ENCODE results near the gene KISS1R. TPM values are rescaled to one million over a fixed set of nuclear protein-coding genes. Genes with fewer than 3 reads are reported as not detected.

Gene KISS1R
- total and polyA plus RNA-seq, 2 of the 4 experiments (the other 2 are of a cell fraction): not detected

DNA sequence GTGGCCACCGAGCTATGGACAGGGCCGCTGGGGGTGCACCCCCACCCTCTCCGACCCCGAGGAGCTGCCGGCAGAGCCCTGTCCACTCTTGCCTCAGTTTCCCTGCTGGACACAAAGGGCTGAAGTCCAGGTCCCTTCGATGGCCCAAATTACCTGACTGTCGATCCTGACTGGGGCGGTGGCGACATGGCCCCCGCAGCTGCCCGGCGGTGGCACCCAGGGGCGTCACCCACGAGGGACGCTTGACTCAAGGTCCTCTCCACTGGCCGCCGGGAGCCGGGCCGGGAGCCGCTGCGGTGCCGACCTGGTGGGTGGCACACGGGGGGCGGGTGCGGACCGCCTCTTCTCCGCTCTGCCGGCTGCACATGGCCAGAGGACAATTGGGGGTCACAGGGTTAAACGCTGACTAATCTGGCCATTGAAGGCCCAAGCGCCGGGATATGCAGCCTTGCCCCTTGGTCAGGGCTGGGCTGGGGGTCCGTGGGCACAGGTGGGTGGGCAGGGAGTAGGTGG, 25.1 kb downstream of the KISS1R start (continued):
- TF ChIP-seq NFE2L2 (IDR thresholded peaks at IDR 0.05; ENCODE audit: low read depth, low read length) (no peak), CHD1 (IDR thresholded peaks at IDR 0.05; ENCODE audit: low read depth, low read length) (no peak), MAZ (IDR thresholded peaks at IDR 0.05; ENCODE audit: borderline replicate concordance, low read depth, low read length) (no peak), POLR2A (IDR thresholded peaks at IDR 0.05; ENCODE audit: low read depth, low read length) (no peak), BHLHE40 (IDR thresholded peaks at IDR 0.05; ENCODE audit: low read depth, low read length) (no peak), RFX5 (IDR thresholded peaks at IDR 0.05; ENCODE audit: low read depth, low read length) (no peak)

- Histone ChIP-seq H3K79me1 (ENCODE audit: low read depth in 1 of 2, low read length in 2 of 2) (peaks cover 11 to 77% of the 10 kb centered on the region in 2 experiments), H3K27ac (ENCODE audit: insufficient read depth, low read length) (no peak overlapping the region), H4K91ac (ENCODE audit: insufficient read depth, low read depth, low read length) (no peak overlapping the region), H2BK15ac (ENCODE audit: low read depth, low read length) (no peak overlapping the region), H3K36me3 (ENCODE audit: control insufficient read depth, insufficient read depth, low read length) (peaks cover 49% of the 10 kb centered on the region), H2BK5ac (ENCODE audit: low read depth, low read length, poor library complexity, severe bottlenecking) (peak overlapping the region; percentile 20), H3K4me2 (ENCODE audit: low read depth, low read length) (no peak overlapping the region), H3K14ac (replicated peaks; ENCODE audit: low read depth, low read length) (no peak overlapping the region), H4K20me1 (ENCODE audit: insufficient read depth, low read length) (peaks cover 92% of the 10 kb centered on the region), H3K4me3 (ENCODE audit: insufficient read depth, low read depth, low read length) (no peak overlapping the region), H4K8ac (ENCODE audit: low read depth in 2 of 2, low read length in 2 of 2) (no peak overlapping the region), H2BK120ac (ENCODE audit: low read depth, low read length) (no peak overlapping the region), H3K56ac (ENCODE audit: extremely low read depth, insufficient read depth, low read length) (no peak overlapping the region), H2AK5ac (ENCODE audit: low read depth, low read length) (no peak overlapping the region), H2AFZ (replicated peaks; ENCODE audit: low read length, poor library complexity) (no peak overlapping the region), H3K27me3 (ENCODE audit: control insufficient read depth, insufficient read depth, low read length) (no peaks in the 10 kb centered on the region), H3K9me3 (ENCODE audit: control insufficient read depth, insufficient read depth, low read length) (no peaks in the 10 kb centered on the region), H3K4me1 (ENCODE audit: control insufficient read depth, insufficient read depth, low read length) (peaks cover 9% of the 10 kb centered on the region; the same call in 1 of the 2 replicates), H2AK9ac (replicated peaks; ENCODE audit: low read depth, low read length, poor library complexity) (no peak overlapping the region), H2BK20ac (ENCODE audit: low read depth, low read length) (no peak overlapping the region), H3K23ac (ENCODE audit: low read depth, low read length) (no peak overlapping the region), H3K18ac (ENCODE audit: low read depth, low read length) (no peak overlapping the region), H4K5ac (ENCODE audit: low read depth, low read length) (no peak overlapping the region), H3K9me1 (ENCODE audit: insufficient read depth, low read length) (peaks cover 12% of the 10 kb centered on the region), H3K9ac (ENCODE audit: low read depth, low read length) (no peak overlapping the region), H3K4ac (ENCODE audit: low read depth, low read length) (no peak overlapping the region)
- DNase-seq (no peak), ATAC-seq (ENCODE audit: low read depth) (no peak)
- no TSS peak for BruUV-seq (replicated peaks)
- intact Hi-C loops (cut with micrococcal nuclease): no loop called here
- ChIA-PET POLR2A (ENCODE audit: unreplicated experiment) (no interaction called here), CTCF (no interaction called here)
- in situ Hi-C loops (cut with MboI; ENCODE audit: low sequenced_read_pairs): no loop called here
- TF ChIP-seq CHD1 (IDR thresholded peaks at IDR 0.05; ENCODE audit: low read depth, low read length) (no peak), FOS (IDR thresholded peaks at IDR 0.05; ENCODE audit: low read depth, low read length) (no peak), MAZ (IDR thresholded peaks at IDR 0.05; ENCODE audit: borderline replicate concordance, low read depth, low read length) (no peak), SMC3 (IDR thresholded peaks at IDR 0.05; ENCODE audit: low read depth, low read length) (no peak), POLR2A (IDR thresholded peaks at IDR 0.05; ENCODE audit: low read depth, low read length) (no peak), NFE2L2 (IDR thresholded peaks at IDR 0.05; ENCODE audit: low read depth, low read length) (no peak)
- TF ChIP-seq, protein P1, sequence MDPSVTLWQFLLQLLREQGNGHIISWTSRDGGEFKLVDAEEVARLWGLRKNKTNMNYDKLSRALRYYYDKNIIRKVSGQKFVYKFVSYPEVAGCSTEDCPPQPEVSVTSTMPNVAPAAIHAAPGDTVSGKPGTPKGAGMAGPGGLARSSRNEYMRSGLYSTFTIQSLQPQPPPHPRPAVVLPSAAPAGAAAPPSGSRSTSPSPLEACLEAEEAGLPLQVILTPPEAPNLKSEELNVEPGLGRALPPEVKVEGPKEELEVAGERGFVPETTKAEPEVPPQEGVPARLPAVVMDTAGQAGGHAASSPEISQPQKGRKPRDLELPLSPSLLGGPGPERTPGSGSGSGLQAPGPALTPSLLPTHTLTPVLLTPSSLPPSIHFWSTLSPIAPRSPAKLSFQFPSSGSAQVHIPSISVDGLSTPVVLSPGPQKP (IDR thresholded peaks at IDR 0.05; ENCODE audit: borderline replicate concordance, low read depth, low read length): no peak
- WGBS, 2 experiments (ENCODE audit: extremely low coverage in 2 of 2, insufficient read length in 1 of 2): 95% methylated on average over 16 of the region's 17 CpGs; no CpG with 5 or more reads in 1 of the 2 experiments
- dilution Hi-C loops (cut with HindIII; ENCODE audit: low sequenced_read_pairs, unreplicated experiment): no loop called here
Measured at GRCh38 chr19:943551-944170, 26.5 kb downstream of the KISS1R start.

Measured in IMR-90 (cell line).